ENCODE measurements around the gene F11R. TPM values are rescaled to one million over a fixed set of nuclear protein-coding genes. Genes with fewer than 3 reads are reported as not detected.

The F11R gene
- total and polyA plus RNA-seq, 2 donors (not counting 1 experiment from before 2014, with no cell fraction given), result 16.4 to 17.3 TPM

GRCh38 chr1:161044535-161044907, 23.6 kb upstream of the F11R start:
- Histone ChIP-seq H3K79me2 (ENCODE audit: control insufficient read depth, insufficient read depth, low read length) (peaks cover 53% of the 10 kb centered on the region), H3K27ac (ENCODE audit: low read length in 2 of 2) (peak overlapping the region; percentile 99), H3K27me3 (replicated peaks in 1 of 4; ENCODE audit: control extremely low read depth in 1 of 4, control insufficient read depth in 3 of 4, insufficient read depth in 4 of 4, low read length in 3 of 4) (no peaks in the 10 kb centered on the region), H3K4me3 (ENCODE audit: control extremely low read depth in 1 of 5, extremely low read depth in 1 of 5, insufficient read depth in 1 of 5, low read depth in 2 of 5, low read length in 4 of 5) (peak overlapping the region; percentile 67 to 100 (median 95)), H4K20me1 (ENCODE audit: control insufficient read depth, insufficient read depth, low read length, poor library complexity, severe bottlenecking) (peaks cover 7% of the 10 kb centered on the region), H3K9me3 (ENCODE audit: control extremely low read depth in 1 of 3, control insufficient read depth in 2 of 3, insufficient read depth in 1 of 3, low read length in 2 of 3) (no peaks in the 10 kb centered on the region), H3K4me1 (ENCODE audit: control insufficient read depth in 2 of 2, insufficient read depth in 2 of 2, low read length in 2 of 2) (peaks cover 48 to 75% of the 10 kb centered on the region in 2 donors), H3K4me2 (replicated peaks; ENCODE audit: low read depth, low read length, poor library complexity, severe bottlenecking) (peak overlapping the region; percentile 92), H3K9ac (ENCODE audit: low read length) (peak overlapping the region; percentile 95), H3K36me3 (replicated peaks in 1 of 2; ENCODE audit: control extremely low read depth in 1 of 2, control insufficient read depth in 1 of 2, extremely low read depth in 1 of 2, insufficient read depth in 2 of 2, low read length in 1 of 2) (peaks cover 3 to 63% of the 10 kb centered on the region in 2 experiments), H2AFZ (ENCODE audit: insufficient read depth, low read depth, low read length, poor library complexity, severe bottlenecking) (peak overlapping the region; percentile 19)
- Mint-ChIP-seq H3K9me3 (ENCODE audit: insufficient read depth) (no peaks in the 10 kb centered on the region), H3K4me1 (peaks cover 76% of the 10 kb centered on the region), H3K4me3 (peak overlapping the region; percentile 99), H3K27ac (peak overlapping the region; percentile 100), H3K27me3 (no peaks in the 10 kb centered on the region)
- POLR2A ChIA-PET, result interaction anchor here (0.7 to 5.1 kb wide), 9 partner anchors 18 to 305 kb away, joined by 3 to 108 read pairs (median 11); partner anchors contain the start of genes ARHGAP30, F11R and SLAMF7
- CTCF ChIA-PET, result interaction anchor here (1.0 to 10.4 kb wide), 8 partner anchors 9 to 54 kb away, joined by 3 to 127 read pairs (median 16); partner anchors contain the start of genes ARHGAP30, F11R and KLHDC9
- peak; percentile 5 for ATAC-seq (ENCODE audit: low read depth)
- intact Hi-C loops (cut with micrococcal nuclease), result loop anchor here (2.0 to 10.0 kb wide), 4 partner anchors 50 to 1120 kb away; partner anchors contain the start of genes COPA, NCSTN, NIT1 and PFDN2
- DNase-seq, result no peak
- TF ChIP-seq CTCF (IDR thresholded peaks at IDR 0.05) (no peak), EZH2 (IDR thresholded peaks at IDR 0.05; ENCODE audit: borderline replicate concordance, insufficient read depth, low read depth, low read length, poor library complexity, severe bottlenecking) (no peak)

GRCh38 chr1:161039546-161039945, 18.6 kb upstream of the F11R start:
- Mint-ChIP-seq H3K4me1 (peaks cover 62% of the 10 kb centered on the region), H3K27ac (peak overlapping the region; percentile 88), H3K4me3 (peak overlapping the region; percentile 79), H3K27me3 (no peaks in the 10 kb centered on the region), H3K9me3 (ENCODE audit: insufficient read depth) (no peaks in the 10 kb centered on the region)
- ChIA-PET CTCF (interaction anchor here (0.7 to 10.4 kb wide), 11 partner anchors 8 to 195 kb away, joined by 3 to 127 read pairs (median 4); partner anchors contain the start of genes ARHGAP30 and KLHDC9), POLR2A (interaction anchor here (0.6 to 2.2 kb wide), 6 partner anchors 14 to 78 kb away, joined by 4 to 9 read pairs (median 8); partner anchors contain the start of genes ARHGAP30, F11R, NIT1 and PFDN2)
- peak overlapping the region; percentile 84 for H3K4me2 ChIP-seq (replicated peaks; ENCODE audit: low read depth, low read length, poor library complexity, severe bottlenecking)
- peak overlapping the region; percentile 81 to 94 for H3K27ac ChIP-seq (ENCODE audit: low read length in 2 of 2)
- H3K27me3 ChIP-seq (replicated peaks in 1 of 4; ENCODE audit: control extremely low read depth in 1 of 4, control insufficient read depth in 3 of 4, insufficient read depth in 4 of 4, low read length in 3 of 4), result no peaks in the 10 kb centered on the region
- H3K36me3 ChIP-seq (replicated peaks in 1 of 2; ENCODE audit: control extremely low read depth in 1 of 2, control insufficient read depth in 1 of 2, extremely low read depth in 1 of 2, insufficient read depth in 2 of 2, low read length in 1 of 2), result peaks cover 2 to 43% of the 10 kb centered on the region in 2 experiments
- peak overlapping the region in 2 of 5 experiments; percentile 92 to 94 for H3K4me3 ChIP-seq (ENCODE audit: control extremely low read depth in 1 of 5, extremely low read depth in 1 of 5, insufficient read depth in 1 of 5, low read depth in 2 of 5, low read length in 4 of 5)
- H3K9ac ChIP-seq (ENCODE audit: low read length), result no peak overlapping the region
- intact Hi-C loops (cut with micrococcal nuclease), result loop anchor here (2.0 kb wide), 1 partner anchor 19 kb away; the partner anchor contains the start of gene F11R
- no peaks in the 10 kb centered on the region for H3K9me3 ChIP-seq (ENCODE audit: control extremely low read depth in 1 of 3, control insufficient read depth in 2 of 3, insufficient read depth in 1 of 3, low read length in 2 of 3)
- no peak overlapping the region for H2AFZ ChIP-seq (ENCODE audit: insufficient read depth, low read depth, low read length, poor library complexity, severe bottlenecking)
- WGBS (ENCODE audit: insufficient coverage), result 95% methylated on average over 3 of the region's 5 CpGs
- H3K4me1 ChIP-seq (ENCODE audit: control insufficient read depth in 2 of 2, insufficient read depth in 2 of 2, low read length in 2 of 2), result peaks cover 54 to 78% of the 10 kb centered on the region in 2 donors
- H3K79me2 ChIP-seq (ENCODE audit: control insufficient read depth, insufficient read depth, low read length), result peaks cover 66% of the 10 kb centered on the region
- peaks cover 7% of the 10 kb centered on the region for H4K20me1 ChIP-seq (ENCODE audit: control insufficient read depth, insufficient read depth, low read length, poor library complexity, severe bottlenecking)
- TF ChIP-seq EZH2 (IDR thresholded peaks at IDR 0.05; ENCODE audit: borderline replicate concordance, insufficient read depth, low read depth, low read length, poor library complexity, severe bottlenecking), result no peak
- no peak for TF ChIP-seq CTCF (IDR thresholded peaks at IDR 0.05)
- ATAC-seq (ENCODE audit: low read depth), result no peak
- no peak for DNase-seq
